Thyroid gland (tissue), 4 donors: ENCODE measurements around the gene MRPS10. TPM values are rescaled to one million over a fixed set of nuclear protein-coding genes. Genes with fewer than 3 reads are reported as not detected.
"Not testable (repeated sequence)": the region's sequence is repeated elsewhere in the genome, so short reads cannot be mapped to it uniquely, and the experiment has no call there.

Experiments
- DNase-seq, 2 donors: peaks; one replicate each; pipeline ENCODE4 v3.0.0-alpha.2; 2019
- H3K27ac ChIP-seq, 3 donors: fragments of 200-600 bp; sonication (generic); 1 replicate in 2 of 3; 2 replicates in 1 of 3; pipeline ENCODE4 v1.5.1; 2016 to 2019; ENCODE audit warnings: mild to moderate bottlenecking in 1 of 3, moderate library complexity in 1 of 3
- H3K27me3 ChIP-seq: fragments of 200-600 bp; sonication (generic); one replicate; pipeline ENCODE4 v1.5.1; 2019
- H3K36me3 ChIP-seq, 2 donors: fragments of 200-600 bp; sonication (generic); one replicate each; pipeline ENCODE4 v1.5.1; 2016 to 2019
- H3K4me1 ChIP-seq, 2 donors: fragments of 200-600 bp; sonication (generic); one replicate each; pipeline ENCODE4 v1.5.1; 2017 to 2019
- H3K4me3 ChIP-seq, 3 donors: fragments of 200-600 bp; sonication (generic); replicated peaks in 1 of 3; 1 replicate in 2 of 3; 2 replicates in 1 of 3; pipeline ENCODE4 v1.5.1; 2016; ENCODE audit warnings: mild to moderate bottlenecking in 1 of 3
- H3K9me3 ChIP-seq: fragments of 200-600 bp; sonication (generic); one replicate; pipeline ENCODE4 v1.5.1; 2017
- POLR2A ChIP-seq, 2 donors: fragments of 450-650 bp; IDR thresholded peaks; one replicate each; pipeline ENCODE4 v1.6.1; 2017; ENCODE audit warnings: antibody characterized with exemption in 2 of 2, mild to moderate bottlenecking in 2 of 2, moderate library complexity in 1 of 2
- WGBS, 2 donors: methylation state at CpG; one replicate each; pipeline ENCODE4 v1.1.5; 2017; 5-methylcytosine and 5-hydroxymethylcytosine counted together
- intact Hi-C: fragments of 100-400 bp; cut with DNase I; formaldehyde crosslinking; loops from one replicate; pipeline ENCODE4 v1.15.1; 2023
- total RNA-seq, 4 donors: library from RNA; depleted of rRNA; stranded (reverse); fragments of >200 nt; gene quantifications; one replicate each; pipeline ENCODE4 v1.2.3, GENCODE V29; 2016
- TF ChIP-seq, protein P1 (sequence below), 6 experiments: fragments of 200-600 bp in 3 of 6; fragments of 450-650 bp in 3 of 6; sonication (generic) in 3 of 6; IDR thresholded peaks; one replicate each; pipeline ENCODE4 v1.5.1; 2016 to 2019; ENCODE audit warnings: antibody characterized with exemption in 6 of 6, mild to moderate bottlenecking in 2 of 6, inconsistent platforms in 1 of 6, moderate library complexity in 1 of 6

Gene MRPS10
- total RNA-seq, 4 donors from 2014 or later: 35.2 to 42.5 (median 36.9) TPM

DNA sequence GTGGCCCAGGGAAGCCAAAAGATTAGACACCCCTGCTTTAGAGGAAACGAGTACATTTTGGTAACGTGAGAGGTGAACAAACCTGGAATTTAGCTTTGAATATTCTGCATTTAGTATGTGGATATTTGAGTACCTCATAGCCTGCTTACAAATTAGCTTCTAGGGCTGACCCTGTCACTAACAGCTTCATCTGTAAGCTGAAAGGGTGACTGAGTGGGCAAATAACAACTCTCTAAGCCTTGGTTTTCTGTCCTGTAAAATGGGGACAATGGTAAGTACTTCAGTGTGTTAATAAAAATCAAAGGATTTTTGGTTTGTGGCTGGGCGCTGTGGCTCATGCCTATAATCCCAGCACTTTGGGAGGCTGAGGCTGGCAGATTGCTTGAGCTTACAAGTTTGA, 14.5 kb downstream of the MRPS10 start:
- H3K4me3 ChIP-seq: no peak overlapping the region
- H3K9me3 ChIP-seq: no peaks in the 10 kb centered on the region
- H3K4me1 ChIP-seq: peaks cover 0 to 7% of the 10 kb centered on the region in 2 donors
- WGBS, 2 donors: 96 to 97% methylated on average over 3 of the region's 3 CpGs
- intact Hi-C loops: no loop called here
- no peak for DNase-seq
- no peaks in the 10 kb centered on the region for H3K27me3 ChIP-seq
- no peak for TF ChIP-seq POLR2A (IDR thresholded peaks at IDR 0.05)
- TF ChIP-seq, protein P1, sequence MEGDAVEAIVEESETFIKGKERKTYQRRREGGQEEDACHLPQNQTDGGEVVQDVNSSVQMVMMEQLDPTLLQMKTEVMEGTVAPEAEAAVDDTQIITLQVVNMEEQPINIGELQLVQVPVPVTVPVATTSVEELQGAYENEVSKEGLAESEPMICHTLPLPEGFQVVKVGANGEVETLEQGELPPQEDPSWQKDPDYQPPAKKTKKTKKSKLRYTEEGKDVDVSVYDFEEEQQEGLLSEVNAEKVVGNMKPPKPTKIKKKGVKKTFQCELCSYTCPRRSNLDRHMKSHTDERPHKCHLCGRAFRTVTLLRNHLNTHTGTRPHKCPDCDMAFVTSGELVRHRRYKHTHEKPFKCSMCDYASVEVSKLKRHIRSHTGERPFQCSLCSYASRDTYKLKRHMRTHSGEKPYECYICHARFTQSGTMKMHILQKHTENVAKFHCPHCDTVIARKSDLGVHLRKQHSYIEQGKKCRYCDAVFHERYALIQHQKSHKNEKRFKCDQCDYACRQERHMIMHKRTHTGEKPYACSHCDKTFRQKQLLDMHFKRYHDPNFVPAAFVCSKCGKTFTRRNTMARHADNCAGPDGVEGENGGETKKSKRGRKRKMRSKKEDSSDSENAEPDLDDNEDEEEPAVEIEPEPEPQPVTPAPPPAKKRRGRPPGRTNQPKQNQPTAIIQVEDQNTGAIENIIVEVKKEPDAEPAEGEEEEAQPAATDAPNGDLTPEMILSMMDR (IDR thresholded peaks at IDR 0.05): no peak
- H3K36me3 ChIP-seq: peaks cover 4 to 9% of the 10 kb centered on the region in 2 donors
- H3K27ac ChIP-seq: no peak overlapping the region

DNA sequence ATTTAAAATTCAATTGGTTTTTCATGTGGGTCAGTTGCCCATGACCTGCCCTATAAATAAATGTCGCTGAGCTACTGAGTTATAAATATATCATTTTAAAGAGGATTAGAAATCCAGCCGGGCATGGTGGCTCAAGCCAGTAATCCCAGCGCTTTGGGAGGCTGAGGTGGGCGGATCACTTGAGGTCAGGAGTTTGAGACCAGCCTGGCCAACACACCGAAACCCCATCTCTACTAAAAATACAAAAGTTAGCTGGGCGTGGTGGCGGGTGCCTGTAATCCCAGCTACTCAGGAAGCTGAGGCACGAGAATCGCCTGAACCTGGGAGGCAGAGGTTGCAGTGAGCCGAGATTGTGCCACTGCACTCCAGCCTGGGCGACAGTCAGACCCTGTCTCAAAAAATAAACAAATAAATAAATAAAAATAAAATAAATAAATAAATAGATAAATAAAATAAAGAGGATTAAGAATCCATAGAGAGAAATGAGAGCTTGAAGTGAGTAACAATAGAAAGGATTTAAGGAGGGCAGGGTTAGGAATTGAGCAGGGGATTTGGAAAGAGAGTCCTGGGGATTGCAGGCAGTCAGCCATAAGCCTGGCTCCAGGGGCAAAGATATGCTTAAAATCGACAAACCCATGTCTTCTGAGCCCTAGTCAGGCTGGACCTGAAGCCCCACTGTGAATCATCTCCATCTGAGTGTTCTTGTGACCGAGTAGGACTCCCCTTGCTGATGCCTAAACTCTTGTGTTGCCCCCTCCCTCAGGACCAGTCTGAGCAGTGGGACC, 15.3 kb downstream of the MRPS10 start:
- H3K4me3 ChIP-seq, H3K4me1 ChIP-seq, H3K27me3 ChIP-seq, H3K9me3 ChIP-seq, H3K27ac ChIP-seq, intact Hi-C loops, H3K36me3 ChIP-seq, DNase-seq: not testable (repeated sequence)
- 88 to 92% methylated on average over 13 of the region's 13 CpGs for WGBS, 2 donors

DNA sequence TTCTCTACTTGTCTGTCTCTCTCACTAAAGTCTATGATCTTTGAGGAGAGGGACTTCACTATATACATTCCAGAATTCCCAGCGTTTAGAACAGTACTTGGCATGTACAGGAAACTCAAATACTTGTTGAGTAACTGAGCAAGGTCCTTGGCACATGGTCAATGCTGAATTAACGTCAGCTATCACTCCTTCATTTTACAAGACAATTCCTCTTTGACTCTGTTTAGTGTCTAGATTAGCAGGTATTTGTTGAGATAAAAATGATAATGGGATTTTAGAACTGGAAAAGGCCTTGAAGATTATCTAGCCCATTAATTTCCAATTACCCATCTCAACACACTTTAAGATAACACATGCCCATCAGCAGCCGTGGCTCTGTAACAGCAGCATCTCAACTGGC, 16.3 kb downstream of the MRPS10 start:
- Histone ChIP-seq H3K27me3 (no peaks in the 10 kb centered on the region), H3K36me3 (peaks cover 0 to 2% of the 10 kb centered on the region in 2 donors), H3K9me3 (no peaks in the 10 kb centered on the region), H3K4me1 (peaks cover 0 to 7% of the 10 kb centered on the region in 2 donors), H3K4me3 (no peak overlapping the region), H3K27ac (no peak overlapping the region)
- intact Hi-C loops: no loop called here
- 57 to 61% methylated on average over 3 of the region's 3 CpGs for WGBS, 2 donors
- no peak for DNase-seq
- TF ChIP-seq, protein P1 (IDR thresholded peaks at IDR 0.05): no peak
- TF ChIP-seq POLR2A (IDR thresholded peaks at IDR 0.05): no peak

DNA sequence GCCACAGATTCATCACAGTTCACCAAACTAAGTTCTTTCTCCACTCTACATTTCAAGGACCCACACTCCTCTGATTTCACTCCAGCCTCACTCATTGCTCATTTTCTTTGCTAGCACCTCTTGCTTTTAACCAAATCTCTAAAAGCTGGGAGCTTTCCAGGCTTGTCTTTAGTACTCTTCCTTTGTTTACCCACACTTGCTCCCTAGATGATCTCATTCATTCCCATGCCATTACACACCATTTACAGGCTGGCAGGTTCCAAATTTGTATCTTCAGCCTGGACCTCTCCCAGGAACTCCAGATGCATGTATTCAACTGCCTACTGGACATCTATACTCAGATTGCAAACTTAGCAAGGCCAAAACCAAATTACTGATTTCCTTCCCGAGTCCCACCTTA, 17.6 kb downstream of the MRPS10 start:
- Histone ChIP-seq H3K9me3 (no peaks in the 10 kb centered on the region), H3K36me3 (no peaks in the 10 kb centered on the region), H3K4me1 (peaks cover 0 to 7% of the 10 kb centered on the region in 2 donors), H3K27me3 (no peaks in the 10 kb centered on the region), H3K27ac (no peak overlapping the region), H3K4me3 (no peak overlapping the region)
- 96 to 98% methylated on average over 1 of the region's 1 CpG for WGBS, 2 donors
- TF ChIP-seq POLR2A (IDR thresholded peaks at IDR 0.05): no peak
- TF ChIP-seq, protein P1 (IDR thresholded peaks at IDR 0.05): no peak
- DNase-seq: no peak
- intact Hi-C loops: no loop called here

DNA sequence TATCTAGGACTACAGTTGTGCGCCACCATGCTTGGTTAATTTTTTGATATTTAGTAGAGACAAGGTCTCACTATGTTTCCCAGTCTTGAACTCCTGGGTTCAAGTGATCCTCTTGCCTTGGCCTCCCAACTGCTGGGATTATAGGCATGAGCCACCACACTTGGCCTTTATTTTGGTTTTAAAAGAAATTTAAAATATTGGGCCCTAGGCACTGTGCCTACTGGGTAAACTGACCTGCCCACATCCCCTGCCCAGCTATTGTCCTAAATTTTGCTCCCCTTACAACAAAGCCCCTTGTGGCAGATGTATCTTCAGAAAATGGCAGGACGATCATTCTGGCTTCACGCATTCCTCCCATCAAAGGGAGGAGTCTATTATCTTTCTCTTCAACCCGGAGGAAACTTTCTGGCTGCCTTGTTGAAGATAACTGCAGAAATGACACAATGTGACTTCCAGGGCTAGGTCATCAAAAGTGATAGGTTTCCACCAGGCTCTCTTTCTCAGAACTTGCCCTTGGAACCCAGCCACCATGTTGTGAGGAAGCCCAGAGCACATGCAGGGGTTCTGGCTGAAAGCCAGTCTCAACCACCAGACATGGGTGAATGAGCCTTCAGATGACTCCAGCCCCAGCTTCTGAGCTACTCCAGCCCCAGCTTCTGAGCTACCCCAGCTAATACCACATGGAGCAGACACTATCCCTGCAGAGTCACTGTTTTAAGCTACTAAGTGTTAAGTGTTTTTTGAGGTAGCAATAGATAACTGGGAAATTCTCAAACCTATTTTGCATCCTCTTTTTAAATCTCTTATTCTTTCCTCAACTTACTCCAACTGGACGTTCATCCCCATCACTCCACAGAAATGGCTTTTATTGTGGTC, 18.3 kb downstream of the MRPS10 start:
- no peaks in the 10 kb centered on the region for H3K36me3 ChIP-seq
- no peak overlapping the region for H3K27ac ChIP-seq
- intact Hi-C loops: no loop called here
- no peaks in the 10 kb centered on the region for H3K9me3 ChIP-seq
- no peaks in the 10 kb centered on the region for H3K27me3 ChIP-seq
- DNase-seq: no peak
- H3K4me1 ChIP-seq: peaks cover 0 to 7% of the 10 kb centered on the region in 2 donors
- WGBS, 2 donors: 92 to 96% methylated on average over 5 of the region's 5 CpGs
- TF ChIP-seq POLR2A (IDR thresholded peaks at IDR 0.05): no peak
- TF ChIP-seq, protein P1 (IDR thresholded peaks at IDR 0.05): no peak
- H3K4me3 ChIP-seq: no peak overlapping the region
